HL-60/S4 (cell line): ENCODE data around the gene MPST.

Experiments used
- in situ Hi-C: fragments of 300-500 bp; cut with MboI; formaldehyde crosslinking; loops from 2 replicates; pipeline ENCODE4 v1.14.3; 2022; ENCODE audit warnings: low sequenced_read_pairs

The MPST gene

GRCh38 chr22:37043209-37043827 lies 23.8 kb downstream of the MPST start:
- in situ Hi-C loops = no loop called here

GRCh38 chr22:37043828-37044538 lies 24.4 kb downstream of the MPST start:
- in situ Hi-C loops = no loop called here

- in situ Hi-C loops = no loop called here
Measured at GRCh38 chr22:37044634-37045625, 25.4 kb downstream of the MPST start.

DNA sequence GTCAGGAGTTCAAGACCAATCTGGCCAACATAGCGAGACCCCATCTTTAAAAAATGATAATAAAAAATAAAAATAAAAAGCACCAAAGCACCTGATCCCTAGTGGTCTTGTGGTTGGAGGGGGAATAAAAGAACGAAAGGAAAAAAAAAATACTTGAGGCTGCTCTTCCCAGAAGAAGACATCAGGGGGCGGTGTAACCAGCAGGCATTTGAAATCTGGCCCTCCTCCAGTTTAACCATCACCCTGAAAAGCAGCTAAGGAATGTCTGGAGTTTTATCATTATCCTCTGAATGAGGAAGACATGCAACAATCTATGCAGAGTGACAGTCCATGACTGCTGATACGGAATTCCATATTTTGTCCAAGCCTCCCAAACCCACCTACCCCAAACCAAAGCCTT lies 26.4 kb downstream of the MPST start:
- in situ Hi-C loops = no loop called here

DNA sequence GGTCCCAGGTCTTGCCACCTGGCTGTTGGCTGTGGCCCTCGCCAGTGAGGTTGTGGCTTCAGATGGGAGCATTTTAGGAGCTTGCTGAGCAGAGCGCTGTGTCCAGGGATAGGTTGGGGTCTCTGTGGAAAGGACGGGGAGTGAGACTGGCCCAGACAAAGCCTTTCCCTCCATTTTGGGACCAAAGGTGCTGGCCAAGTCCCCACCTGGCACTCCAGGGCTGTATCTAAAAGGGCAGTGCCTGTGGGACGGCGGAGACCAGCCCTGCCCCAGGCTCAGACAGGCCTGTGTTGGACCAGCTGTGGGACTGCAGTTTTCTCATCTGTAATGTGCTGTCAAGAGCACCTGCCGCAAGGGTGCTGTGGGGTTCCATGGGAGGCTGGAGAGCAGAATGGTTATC lies 27.0 kb downstream of the MPST start:
- in situ Hi-C loops = no loop called here

GRCh38 chr22:37047006-37047405 lies 27.5 kb downstream of the MPST start:
- in situ Hi-C loops = no loop called here

DNA sequence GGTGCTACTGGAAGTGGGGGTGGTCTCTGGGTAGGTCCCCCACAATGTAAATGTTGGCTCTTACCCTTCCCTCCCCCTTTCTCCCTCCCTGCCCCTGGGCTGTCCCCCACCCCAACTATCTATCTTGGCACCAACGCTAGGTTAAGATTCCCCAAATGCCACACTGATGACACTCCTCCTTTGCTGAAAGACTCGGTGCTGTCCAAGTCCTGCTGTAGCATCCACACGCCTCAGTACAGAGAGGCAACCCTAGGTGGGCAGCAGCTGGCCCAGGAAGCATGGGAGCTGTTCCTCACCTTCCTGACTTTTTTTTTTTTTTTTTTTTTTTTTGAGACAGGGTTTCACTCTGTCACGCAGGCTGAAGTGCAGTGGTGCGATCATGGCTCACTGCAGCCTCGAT lies 28.6 kb downstream of the MPST start:
- in situ Hi-C loops = no loop called here

- in situ Hi-C loops = no loop called here
Measured at GRCh38 chr22:37049224-37049623, 29.7 kb downstream of the MPST start.

DNA sequence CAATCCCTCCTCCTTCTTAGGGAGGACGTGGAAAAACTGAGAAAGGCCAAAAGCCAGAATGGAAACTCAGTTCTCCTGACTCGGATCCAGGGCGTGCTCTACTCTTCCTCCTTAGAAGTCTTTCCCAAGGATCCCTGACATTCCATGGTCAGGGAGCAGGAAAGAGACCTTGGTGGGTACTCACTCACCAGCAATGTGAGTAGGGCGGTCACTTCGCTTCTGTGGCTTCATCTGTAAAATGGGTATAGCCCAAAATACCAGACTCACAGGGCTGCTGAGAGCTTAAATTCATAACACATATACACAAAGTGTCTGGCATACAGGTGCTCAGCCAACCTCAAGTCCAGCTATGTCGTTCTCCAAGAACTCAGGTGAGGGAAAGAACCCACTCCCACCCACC lies 31.4 kb downstream of the MPST start:
- in situ Hi-C loops = no loop called here

- in situ Hi-C loops = no loop called here
Measured at GRCh38 chr22:37051391-37052385, 32.1 kb downstream of the MPST start, which contains the start of gene KCTD17. KCTD17 (plus strand) TSS chr22:37051742; CDS start chr22:37051761, 19 bp downstream.

- in situ Hi-C loops = no loop called here
Measured at GRCh38 chr22:37052386-37053309, 33.1 kb downstream of the MPST start.

DNA sequence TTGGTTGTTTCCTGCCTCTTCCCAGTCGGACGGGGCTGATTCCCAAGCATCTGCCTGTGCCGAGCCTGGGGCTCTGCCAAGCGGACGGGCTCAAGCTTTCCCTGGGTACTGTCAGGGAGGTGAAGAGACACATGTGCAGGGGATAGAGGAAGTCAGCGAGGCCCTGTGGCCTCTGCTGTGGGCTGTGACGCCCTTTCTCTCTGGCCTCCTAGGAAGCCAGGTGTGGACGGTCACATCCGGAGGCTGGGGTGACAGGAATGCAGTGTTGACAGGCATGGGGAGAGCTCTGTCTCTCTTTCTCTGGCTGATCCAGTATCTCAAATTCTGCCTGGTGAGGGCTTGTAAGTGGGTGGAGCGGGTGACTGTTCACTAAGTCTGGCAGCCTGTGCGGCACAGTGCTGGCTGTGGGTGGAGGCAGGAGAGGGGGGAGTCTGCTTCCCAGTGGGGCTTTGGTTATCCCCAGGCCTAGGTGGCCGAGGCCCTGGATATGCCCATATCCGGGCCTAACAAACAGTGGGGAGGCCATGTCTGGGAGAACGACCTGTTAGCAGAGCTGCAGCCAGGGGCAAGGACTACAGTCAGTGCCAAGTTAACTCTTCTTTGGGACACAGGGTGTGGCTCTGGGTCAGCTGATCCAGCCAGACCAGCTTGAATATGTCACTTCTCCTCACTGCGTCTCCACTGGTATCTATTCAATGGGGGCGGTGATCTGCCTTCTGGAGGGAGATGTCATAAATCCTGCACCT lies 33.9 kb downstream of the MPST start:
- in situ Hi-C loops = no loop called here

- in situ Hi-C loops = no loop called here
Measured at GRCh38 chr22:37054056-37054395, 34.5 kb downstream of the MPST start.

GRCh38 chr22:37054600-37055365 lies 35.2 kb downstream of the MPST start:
- in situ Hi-C loops = no loop called here

GRCh38 chr22:37056246-37056645 lies 36.7 kb downstream of the MPST start:
- in situ Hi-C loops = no loop called here

DNA sequence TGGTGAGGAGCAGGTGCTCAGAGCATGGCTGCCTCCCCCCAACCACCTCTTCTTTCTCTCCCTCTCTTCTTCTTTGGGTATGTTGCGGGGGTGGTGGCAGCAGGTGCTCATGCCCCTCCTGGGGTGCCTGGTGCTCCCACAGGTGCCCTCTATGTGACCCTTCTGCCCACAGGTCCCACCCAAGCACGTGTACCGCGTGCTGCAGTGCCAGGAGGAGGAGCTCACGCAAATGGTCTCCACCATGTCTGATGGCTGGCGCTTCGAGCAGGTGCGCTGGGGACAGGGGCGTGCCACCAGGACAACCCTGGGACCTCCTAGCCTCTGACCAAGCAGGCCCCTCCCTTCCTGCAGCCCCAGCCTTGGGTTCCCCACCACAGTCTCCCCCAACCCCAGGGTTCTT lies 37.7 kb downstream of the MPST start:
- in situ Hi-C loops = no loop called here

GRCh38 chr22:37057796-37058510 lies 38.4 kb downstream of the MPST start:
- in situ Hi-C loops = no loop called here
